H9 (cell line): ENCODE measurements around the gene THBS1. TPM values are rescaled to one million over a fixed set of nuclear protein-coding genes. Genes with fewer than 3 reads are reported as not detected.

Source experiments
- DNase-seq: peaks from one replicate; pipeline ENCODE4 v3.0.0-alpha.2; 2017
- H2AFZ ChIP-seq: one replicate; pipeline ENCODE4 v1.6.1; 2013; ENCODE audit warnings: mild to moderate bottlenecking, low read length, control low read depth, moderate library complexity
- H2AK5ac ChIP-seq: 2 replicates; pipeline ENCODE4 v1.6.1; 2013; ENCODE audit warnings: low read length, control low read depth, mixed read lengths; ENCODE audit not compliant: insufficient read length
- H2BK120ac ChIP-seq: one replicate; pipeline ENCODE4 v1.6.1; 2013; ENCODE audit warnings: low read depth, mild to moderate bottlenecking, low read length, control low read depth, inconsistent platforms; ENCODE audit not compliant: poor library complexity, severe bottlenecking
- H2BK12ac ChIP-seq: 2 replicates; pipeline ENCODE4 v1.6.1; 2013; ENCODE audit warnings: low read length, control low read depth, mixed read lengths, low read depth; ENCODE audit not compliant: insufficient read length
- H2BK15ac ChIP-seq: 2 replicates; pipeline ENCODE4 v1.6.1; 2013; ENCODE audit warnings: low read depth, low read length, control low read depth
- H2BK20ac ChIP-seq: one replicate; pipeline ENCODE4 v1.6.1; 2013; ENCODE audit warnings: low read depth, mild to moderate bottlenecking, low read length, control low read depth, inconsistent platforms; ENCODE audit not compliant: poor library complexity, severe bottlenecking
- H2BK5ac ChIP-seq: 2 replicates; pipeline ENCODE4 v1.6.1; 2013; ENCODE audit warnings: low read length, control low read depth, mixed read lengths; ENCODE audit not compliant: insufficient read length
- H3K14ac ChIP-seq: 2 replicates; pipeline ENCODE4 v1.6.1; 2013; ENCODE audit warnings: low read length, control low read depth; ENCODE audit not compliant: insufficient read depth
- H3K18ac ChIP-seq: 2 replicates; pipeline ENCODE4 v1.6.1; 2013; ENCODE audit warnings: low read depth, mild to moderate bottlenecking, mixed read lengths, low read length, control low read depth; ENCODE audit not compliant: insufficient read length
- H3K23ac ChIP-seq: 2 replicates; pipeline ENCODE4 v1.6.1; 2013; ENCODE audit warnings: low read length, control low read depth, mixed read lengths, low read depth; ENCODE audit not compliant: insufficient read length
- H3K23me2 ChIP-seq: 2 replicates; pipeline ENCODE4 v1.6.1; 2013; ENCODE audit warnings: low read depth, mild to moderate bottlenecking, mixed read lengths, low read length, control low read depth; ENCODE audit not compliant: insufficient read length, poor library complexity, severe bottlenecking
- H3K27ac ChIP-seq: 2 replicates; pipeline ENCODE4 v1.5.1; 2013; ENCODE audit warnings: low read length, control low read depth, mixed read lengths, low read depth; ENCODE audit not compliant: insufficient read length
- H3K27me3 ChIP-seq: 2 replicates; pipeline ENCODE4 v1.6.1; 2013; ENCODE audit warnings: low read length, control low read depth, inconsistent platforms; ENCODE audit not compliant: insufficient read depth
- H3K4ac ChIP-seq: 2 replicates; pipeline ENCODE4 v1.6.1; 2013; ENCODE audit warnings: low read depth, mild to moderate bottlenecking, control low read depth, inconsistent platforms, low read length, moderate library complexity
- H3K4me1 ChIP-seq: 2 replicates; pipeline ENCODE4 v1.6.1; 2013; ENCODE audit warnings: low read length, control low read depth, inconsistent platforms; ENCODE audit not compliant: insufficient read depth
- H3K4me2 ChIP-seq: 2 replicates; pipeline ENCODE4 v1.6.1; 2013; ENCODE audit warnings: low read length, control low read depth, mixed read lengths; ENCODE audit not compliant: insufficient read length, insufficient read depth
- H3K56ac ChIP-seq: 2 replicates; pipeline ENCODE4 v1.6.1; 2013; ENCODE audit warnings: low read depth, mild to moderate bottlenecking, mixed read lengths, low read length, control low read depth; ENCODE audit not compliant: insufficient read length
- H3K79me1 ChIP-seq: 2 replicates; pipeline ENCODE4 v1.6.1; 2013; ENCODE audit warnings: low read depth, mild to moderate bottlenecking, moderate library complexity, low read length, control low read depth, inconsistent platforms; ENCODE audit not compliant: insufficient read depth, poor library complexity, severe bottlenecking
- H3K79me2 ChIP-seq: 2 replicates; pipeline ENCODE4 v1.6.1; 2013; ENCODE audit warnings: low read length, control low read depth, inconsistent platforms; ENCODE audit not compliant: insufficient read depth
- H3K9ac ChIP-seq: 2 replicates; pipeline ENCODE4 v1.6.1; 2013; ENCODE audit warnings: low read length, control low read depth, mixed read lengths; ENCODE audit not compliant: insufficient read length; ENCODE audit errors: extremely low read depth
- H3K9me3 ChIP-seq: one replicate; pipeline ENCODE4 v1.6.1; 2013; ENCODE audit warnings: low read depth, low read length, inconsistent platforms; ENCODE audit not compliant: control insufficient read depth
- H3T11ph ChIP-seq: one replicate; pipeline ENCODE4 v1.6.1; 2013; ENCODE audit warnings: mild to moderate bottlenecking, low read length, control low read depth, inconsistent platforms
- H4K20me1 ChIP-seq: one replicate; pipeline ENCODE4 v1.6.1; 2013; ENCODE audit not compliant: control insufficient read depth, insufficient read length, insufficient read depth
- H4K5ac ChIP-seq: 2 replicates; pipeline ENCODE4 v1.6.1; 2013; ENCODE audit warnings: low read depth, mild to moderate bottlenecking, mixed read lengths, low read length, control low read depth; ENCODE audit not compliant: insufficient read length
- H4K8ac ChIP-seq: replicated peaks from 2 replicates; pipeline ENCODE4 v1.6.1; 2013; ENCODE audit warnings: low read length, control low read depth, mixed read lengths, low read depth; ENCODE audit not compliant: insufficient read length
- H4K91ac ChIP-seq: 2 replicates; pipeline ENCODE4 v1.6.1; 2013; ENCODE audit warnings: low read depth, mild to moderate bottlenecking, moderate library complexity, mixed read lengths, low read length, control low read depth; ENCODE audit not compliant: insufficient read length
- H3K27ac Mint-ChIP-seq, 3 experiments: 2 replicates in 2 of 3; 3 replicates in 1 of 3; pipeline ENCODE4 v1.8.0; 2020 to 2021; ENCODE audit warnings: mixed read lengths in 3 of 3, mild to moderate bottlenecking in 1 of 3, moderate library complexity in 1 of 3
- H3K27me3 Mint-ChIP-seq: 2 replicates; pipeline ENCODE4 v1.8.0; 2021; ENCODE audit warnings: low read depth, mild to moderate bottlenecking, moderate library complexity, mixed read lengths
- H3K36me3 Mint-ChIP-seq, 3 experiments: 2 replicates in 2 of 3; 3 replicates in 1 of 3; pipeline ENCODE4 v1.8.0; 2020 to 2021; ENCODE audit warnings: low read depth in 3 of 3, mixed read lengths in 3 of 3; ENCODE audit not compliant: insufficient read depth in 1 of 3
- H3K4me1 Mint-ChIP-seq, 2 experiments: 2 replicates each; pipeline ENCODE4 v1.8.0; 2020; ENCODE audit warnings: mixed read lengths in 2 of 2
- H3K4me3 Mint-ChIP-seq, 2 experiments: 2 replicates in 1 of 2; 3 replicates in 1 of 2; pipeline ENCODE4 v1.8.0; 2020 to 2021; ENCODE audit warnings: mild to moderate bottlenecking in 2 of 2, mixed read lengths in 2 of 2, moderate library complexity in 1 of 2
- H3K9me3 Mint-ChIP-seq, 2 experiments: 2 replicates in 1 of 2; 3 replicates in 1 of 2; pipeline ENCODE4 v1.8.0; 2020; ENCODE audit warnings: mild to moderate bottlenecking in 2 of 2, mixed read lengths in 2 of 2, moderate library complexity in 1 of 2
- CTCF ChIP-seq: fragments of 200-600 bp; sonication (generic); conservative IDR thresholded peaks from 3 replicates; pipeline ENCODE4 v1.8.0; 2021; ENCODE audit warnings: antibody characterized with exemption, mild to moderate bottlenecking
- WGBS: extraction: QIAGEN DNeasy Blood & Tissue Kit; methylation state at CpG from one replicate; pipeline ENCODE4 v1.1.7; 2013; ENCODE audit warnings: missing lambda C conversion rate, low lambda C conversion rate, mixed read lengths; ENCODE audit not compliant: insufficient read length; ENCODE audit errors: extremely low coverage; 5-methylcytosine and 5-hydroxymethylcytosine counted together
- total RNA-seq: library from RNA; stranded (reverse); gene quantifications from 2 replicates; pipeline ENCODE4 v1.2.1, GENCODE V29; 2021

The THBS1 gene
- total RNA-seq, 1 experiment from 2014 or later, result 72.1 TPM

- Histone ChIP-seq H2BK5ac (no peak overlapping the region), H4K8ac (no peak overlapping the region), H3K18ac (no peak overlapping the region), H2BK12ac (no peak overlapping the region), H3K23me2 (no peaks in the 10 kb centered on the region), H3K79me1 (no peaks in the 10 kb centered on the region), H3K4ac (no peak overlapping the region), H3K56ac (no peak overlapping the region), H2AFZ (no peak overlapping the region), H3K27me3 (no peaks in the 10 kb centered on the region), H3K9me3 (no peaks in the 10 kb centered on the region), H3K4me1 (no peaks in the 10 kb centered on the region), H2BK15ac (no peak overlapping the region), H4K5ac (no peak overlapping the region), H3K4me2 (no peak overlapping the region), H2BK20ac (no peak overlapping the region), H2AK5ac (no peak overlapping the region), H3K14ac (no peak overlapping the region), H3T11ph (no peak overlapping the region), H4K91ac (no peak overlapping the region), H3K9ac (no peak overlapping the region), H4K20me1 (no peaks in the 10 kb centered on the region), H3K23ac (no peak overlapping the region), H2BK120ac (no peak overlapping the region), H3K79me2 (no peaks in the 10 kb centered on the region), H3K27ac (no peak overlapping the region)
- Mint-ChIP-seq H3K36me3 (no peaks in the 10 kb centered on the region; a peak in 2 of 7 replicates), H3K4me1 (peaks cover 2% of the 10 kb centered on the region in 2 experiments), H3K27me3 (no peaks in the 10 kb centered on the region; the same call in 1 of the 2 replicates), H3K4me3 (no peak overlapping the region), H3K9me3 (peaks cover 3 to 7% of the 10 kb centered on the region in 2 experiments; a peak in 3 of 5 replicates), H3K27ac (no peak overlapping the region; a peak in 1 of 7 replicates)
- DNase-seq, result no peak
- no CpG with 5 or more reads among the region's 4 CpGs for WGBS
- TF ChIP-seq CTCF, result no peak
Observed at GRCh38 chr15:39548561-39548960, 32.3 kb upstream of the THBS1 start.
